ENCODE measurements around the gene SMIM43.
"Not testable (repeated sequence)": the region's sequence is repeated elsewhere in the genome, so short reads cannot be mapped to it uniquely, and the experiment has no call there.

The SMIM43 gene

DNA sequence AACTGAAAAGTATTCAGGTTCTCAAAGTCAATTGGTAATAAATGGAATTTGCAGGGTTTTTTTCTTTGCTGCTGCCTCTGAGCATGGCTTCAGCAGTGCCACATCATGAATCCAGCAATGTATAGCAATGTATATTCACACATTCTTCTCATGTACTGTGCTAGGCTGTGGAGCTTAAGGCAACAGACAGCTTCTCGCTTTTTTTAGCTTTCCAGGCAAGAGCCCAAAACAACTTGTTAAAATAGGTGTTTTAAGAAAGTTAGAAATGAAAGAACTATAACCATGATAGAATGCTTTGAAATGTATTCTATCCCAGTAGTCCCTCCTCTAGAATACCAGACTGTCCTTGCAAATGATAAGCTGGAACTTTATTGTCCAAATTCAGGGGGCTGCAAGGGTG lies 30.4 kb downstream of the SMIM43 start:
- Histone ChIP-seq H3F3A (ENCODE audit: low read depth) (no peaks in the 10 kb centered on the region), H3K36me3 (ENCODE audit: insufficient read depth, low read length) (no peaks in the 10 kb centered on the region), H3K4me1 (ENCODE audit: insufficient read depth, low read length, poor library complexity, severe bottlenecking) (no peaks in the 10 kb centered on the region), H3K4me2 (ENCODE audit: low read depth, low read length, poor library complexity, severe bottlenecking) (no peak overlapping the region), H3K9me3 (ENCODE audit: insufficient read depth, low read depth, low read length) (no peaks in the 10 kb centered on the region), H3K9ac (ENCODE audit: low read depth, low read length, poor library complexity, severe bottlenecking) (no peak overlapping the region), H4K20me1 (ENCODE audit: insufficient read depth, low read length, poor library complexity, severe bottlenecking) (no peaks in the 10 kb centered on the region), H2AFZ (ENCODE audit: low read length) (no peak overlapping the region), H3K9me2 (replicated peaks; ENCODE audit: low read depth, low read length) (no peaks in the 10 kb centered on the region), H3K4me3 (ENCODE audit: low read length, poor library complexity, severe bottlenecking) (no peak overlapping the region), H3K27me3 (ENCODE audit: insufficient read depth, low read length, poor library complexity, severe bottlenecking) (no peaks in the 10 kb centered on the region), H3K79me2 (ENCODE audit: insufficient read depth, low read length) (no peaks in the 10 kb centered on the region)
- TF ChIP-seq, protein P1, sequence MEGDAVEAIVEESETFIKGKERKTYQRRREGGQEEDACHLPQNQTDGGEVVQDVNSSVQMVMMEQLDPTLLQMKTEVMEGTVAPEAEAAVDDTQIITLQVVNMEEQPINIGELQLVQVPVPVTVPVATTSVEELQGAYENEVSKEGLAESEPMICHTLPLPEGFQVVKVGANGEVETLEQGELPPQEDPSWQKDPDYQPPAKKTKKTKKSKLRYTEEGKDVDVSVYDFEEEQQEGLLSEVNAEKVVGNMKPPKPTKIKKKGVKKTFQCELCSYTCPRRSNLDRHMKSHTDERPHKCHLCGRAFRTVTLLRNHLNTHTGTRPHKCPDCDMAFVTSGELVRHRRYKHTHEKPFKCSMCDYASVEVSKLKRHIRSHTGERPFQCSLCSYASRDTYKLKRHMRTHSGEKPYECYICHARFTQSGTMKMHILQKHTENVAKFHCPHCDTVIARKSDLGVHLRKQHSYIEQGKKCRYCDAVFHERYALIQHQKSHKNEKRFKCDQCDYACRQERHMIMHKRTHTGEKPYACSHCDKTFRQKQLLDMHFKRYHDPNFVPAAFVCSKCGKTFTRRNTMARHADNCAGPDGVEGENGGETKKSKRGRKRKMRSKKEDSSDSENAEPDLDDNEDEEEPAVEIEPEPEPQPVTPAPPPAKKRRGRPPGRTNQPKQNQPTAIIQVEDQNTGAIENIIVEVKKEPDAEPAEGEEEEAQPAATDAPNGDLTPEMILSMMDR (conservative IDR thresholded peaks at IDR 0.05; ENCODE audit: low read length), result no peak
- TF ChIP-seq EZH2phosphoT487 (IDR thresholded peaks at IDR 0.05; ENCODE audit: borderline replicate concordance), result no peak

DNA sequence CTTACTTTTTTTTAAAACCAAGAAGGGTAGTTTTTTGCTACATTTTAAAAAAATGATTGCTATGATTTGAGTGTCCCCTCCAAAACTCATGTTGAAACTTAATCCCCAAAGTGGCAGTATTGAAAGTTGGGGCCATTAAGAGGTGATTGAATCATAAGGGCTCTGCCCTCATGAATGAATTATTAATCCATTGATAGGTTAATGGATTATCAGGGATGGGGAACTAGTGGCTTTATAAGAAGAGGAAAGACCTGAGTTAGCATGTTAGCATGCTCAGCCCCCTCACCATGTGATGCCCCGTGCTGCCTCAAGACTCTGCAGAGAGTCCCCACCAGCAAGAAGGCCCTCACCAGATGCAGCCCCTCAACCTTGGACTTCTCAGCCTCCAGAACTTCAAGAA lies 31.0 kb downstream of the SMIM43 start:
- no peak overlapping the region for H3K4me3 ChIP-seq (ENCODE audit: low read length, poor library complexity, severe bottlenecking)
- no peaks in the 10 kb centered on the region for H3K36me3 ChIP-seq (ENCODE audit: insufficient read depth, low read length)

GRCh38 chr4:121729753-121730152 lies 35.2 kb downstream of the SMIM43 start:
- not testable (repeated sequence) for H3F3A ChIP-seq (ENCODE audit: low read depth); H3K27me3 ChIP-seq (ENCODE audit: insufficient read depth, low read length, poor library complexity, severe bottlenecking); H2AFZ ChIP-seq (ENCODE audit: low read length); H3K36me3 ChIP-seq (ENCODE audit: insufficient read depth, low read length); H4K20me1 ChIP-seq (ENCODE audit: insufficient read depth, low read length, poor library complexity, severe bottlenecking); H3K4me3 ChIP-seq (ENCODE audit: low read length, poor library complexity, severe bottlenecking); H3K9ac ChIP-seq (ENCODE audit: low read depth, low read length, poor library complexity, severe bottlenecking); H3K9me3 ChIP-seq (ENCODE audit: insufficient read depth, low read depth, low read length); H3K9me2 ChIP-seq (replicated peaks; ENCODE audit: low read depth, low read length); H3K79me2 ChIP-seq (ENCODE audit: insufficient read depth, low read length); H3K4me1 ChIP-seq (ENCODE audit: insufficient read depth, low read length, poor library complexity, severe bottlenecking); H3K4me2 ChIP-seq (ENCODE audit: low read depth, low read length, poor library complexity, severe bottlenecking)

More for the DNA sequence above, 31.0 kb downstream of the SMIM43 start:
- Histone ChIP-seq H2AFZ (ENCODE audit: low read length) (no peak overlapping the region), H3K4me1 (ENCODE audit: insufficient read depth, low read length, poor library complexity, severe bottlenecking) (no peaks in the 10 kb centered on the region), H3K27me3 (ENCODE audit: insufficient read depth, low read length, poor library complexity, severe bottlenecking) (no peaks in the 10 kb centered on the region), H3K9me2 (replicated peaks; ENCODE audit: low read depth, low read length) (no peaks in the 10 kb centered on the region), H3K4me2 (ENCODE audit: low read depth, low read length, poor library complexity, severe bottlenecking) (no peak overlapping the region), H4K20me1 (ENCODE audit: insufficient read depth, low read length, poor library complexity, severe bottlenecking) (no peaks in the 10 kb centered on the region), H3K79me2 (ENCODE audit: insufficient read depth, low read length) (no peaks in the 10 kb centered on the region), H3K9ac (ENCODE audit: low read depth, low read length, poor library complexity, severe bottlenecking) (no peak overlapping the region), H3K9me3 (ENCODE audit: insufficient read depth, low read depth, low read length) (no peaks in the 10 kb centered on the region), H3F3A (ENCODE audit: low read depth) (no peaks in the 10 kb centered on the region)
- TF ChIP-seq, protein P1 (conservative IDR thresholded peaks at IDR 0.05; ENCODE audit: low read length), result no peak
- no peak for TF ChIP-seq EZH2phosphoT487 (IDR thresholded peaks at IDR 0.05; ENCODE audit: borderline replicate concordance)

GRCh38 chr4:121728798-121729226 lies 36.2 kb downstream of the SMIM43 start:
- H3K9ac ChIP-seq (ENCODE audit: low read depth, low read length, poor library complexity, severe bottlenecking), result no peak overlapping the region

More at GRCh38 chr4:121728798-121729226, 36.2 kb downstream of the SMIM43 start:
- no peaks in the 10 kb centered on the region for H3K4me1 ChIP-seq (ENCODE audit: insufficient read depth, low read length, poor library complexity, severe bottlenecking)
- H2AFZ ChIP-seq (ENCODE audit: low read length), result no peak overlapping the region
- H3K9me3 ChIP-seq (ENCODE audit: insufficient read depth, low read depth, low read length), result no peaks in the 10 kb centered on the region
- no peak overlapping the region for H3K4me3 ChIP-seq (ENCODE audit: low read length, poor library complexity, severe bottlenecking)
- H3K27me3 ChIP-seq (ENCODE audit: insufficient read depth, low read length, poor library complexity, severe bottlenecking), result no peaks in the 10 kb centered on the region
- no peaks in the 10 kb centered on the region for H4K20me1 ChIP-seq (ENCODE audit: insufficient read depth, low read length, poor library complexity, severe bottlenecking)
- TF ChIP-seq, protein P1 (conservative IDR thresholded peaks at IDR 0.05; ENCODE audit: low read length), result no peak
- TF ChIP-seq EZH2phosphoT487 (IDR thresholded peaks at IDR 0.05; ENCODE audit: borderline replicate concordance), result no peak
- H3F3A ChIP-seq (ENCODE audit: low read depth), result no peaks in the 10 kb centered on the region
- H3K79me2 ChIP-seq (ENCODE audit: insufficient read depth, low read length), result no peaks in the 10 kb centered on the region
- no peak overlapping the region for H3K4me2 ChIP-seq (ENCODE audit: low read depth, low read length, poor library complexity, severe bottlenecking)
- H3K9me2 ChIP-seq (replicated peaks; ENCODE audit: low read depth, low read length), result no peaks in the 10 kb centered on the region
- H3K36me3 ChIP-seq (ENCODE audit: insufficient read depth, low read length), result no peaks in the 10 kb centered on the region

Measured in Loucy (cell line).